Left forelimb (tissue), 1 donor: Measurements from ENCODE around the gene GALK1.
A peak's percentile ranks its signal among the peaks of the same experiment; 100 is the strongest.
"Not testable (repeated sequence)": the region's sequence is repeated elsewhere in the genome, so short reads cannot be mapped to it uniquely, and the experiment has no call there.

Experiments used
- DNase-seq: peaks from one replicate; pipeline ENCODE4 v3.0.0-alpha.2; 2018; ENCODE audit warnings: low spot score

The GALK1 gene

DNA sequence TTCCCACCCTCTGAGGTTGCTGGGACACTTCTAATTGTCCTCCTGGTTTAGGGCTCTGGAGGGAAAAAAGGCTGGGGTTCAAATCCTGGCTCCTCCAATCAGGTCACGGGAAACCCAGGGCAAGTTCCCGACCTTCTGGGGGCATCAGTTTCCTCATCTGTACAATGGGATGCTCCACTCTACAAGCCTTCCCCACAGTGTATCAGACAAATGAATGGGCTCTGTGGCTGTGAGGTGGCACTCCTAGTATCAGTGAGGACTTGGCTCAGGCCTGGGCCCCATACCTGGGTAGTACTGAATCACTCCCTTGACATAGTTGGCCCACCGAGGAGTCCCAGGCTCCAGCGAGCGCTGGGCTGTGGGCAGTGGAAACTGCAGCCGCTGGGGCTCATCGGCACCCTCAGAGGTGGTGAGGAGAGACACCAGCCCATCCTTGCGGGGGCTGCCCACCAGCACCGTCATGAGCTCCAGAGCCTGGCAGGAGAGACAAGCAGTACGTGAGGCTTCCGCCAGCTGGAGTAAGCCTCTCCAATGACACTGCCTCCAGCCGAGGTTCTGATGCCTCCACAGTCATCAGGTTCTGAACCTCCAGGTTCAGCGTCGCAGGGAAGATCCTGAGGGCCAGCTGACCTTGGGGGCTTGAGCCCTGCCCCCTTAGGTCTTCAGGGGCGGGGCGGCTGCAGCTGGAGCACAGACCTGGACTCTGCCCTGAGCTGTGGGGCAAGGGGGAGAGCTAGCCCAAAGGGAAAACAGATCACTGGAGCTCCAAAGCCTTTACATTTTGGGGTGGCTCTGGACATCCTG is 1.2 kb downstream of the GALK1 start:
- DNase-seq = no peak

GRCh38 chr17:75763269-75763607 is 1.8 kb downstream of the GALK1 start:
- DNase-seq = no peak

GRCh38 chr17:75762513-75763268 is 2.3 kb downstream of the GALK1 start:
- no peak for DNase-seq

DNA sequence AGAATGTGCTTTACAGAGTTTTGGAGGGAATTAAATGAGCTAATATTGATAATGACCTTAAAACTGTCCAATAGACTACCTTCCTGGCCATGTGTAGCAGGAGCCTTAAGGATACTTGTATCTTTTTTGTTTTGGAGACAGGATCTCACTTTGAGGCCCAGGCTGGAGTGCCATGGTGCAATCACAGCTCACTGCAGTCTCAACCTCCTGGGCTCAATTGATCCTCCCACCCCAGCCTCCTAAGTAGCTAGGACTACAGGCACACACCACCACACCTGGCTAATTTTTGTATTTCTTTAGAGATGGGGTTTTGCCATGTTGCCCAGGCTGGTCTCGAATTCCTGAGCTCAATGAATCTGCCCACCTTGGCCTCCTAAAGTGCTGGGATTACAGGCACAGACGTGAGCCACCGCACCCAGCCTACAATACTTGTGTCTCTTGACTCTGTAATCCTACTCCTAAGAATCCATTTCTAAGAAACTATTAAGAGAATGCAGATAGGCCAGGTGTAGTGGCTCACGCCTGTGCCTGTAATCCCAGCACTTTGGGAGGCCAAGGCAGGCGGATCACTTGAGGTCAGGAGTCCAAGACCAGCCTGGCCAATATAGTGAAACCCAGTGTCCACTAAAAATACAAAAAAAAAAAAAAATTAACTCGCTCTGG is 4.9 kb downstream of the GALK1 start:
- not testable (repeated sequence) for DNase-seq

- no peak for DNase-seq
Observed at GRCh38 chr17:75759457-75759856, 5.5 kb downstream of the GALK1 start.

- no peak for DNase-seq
Observed at GRCh38 chr17:75758131-75758905, 6.7 kb downstream of the GALK1 start.

GRCh38 chr17:75757086-75757681 is 7.8 kb downstream of the GALK1 start:
- DNase-seq = no peak

GRCh38 chr17:75756451-75757085 is 8.4 kb downstream of the GALK1 start:
- DNase-seq = no peak

DNA sequence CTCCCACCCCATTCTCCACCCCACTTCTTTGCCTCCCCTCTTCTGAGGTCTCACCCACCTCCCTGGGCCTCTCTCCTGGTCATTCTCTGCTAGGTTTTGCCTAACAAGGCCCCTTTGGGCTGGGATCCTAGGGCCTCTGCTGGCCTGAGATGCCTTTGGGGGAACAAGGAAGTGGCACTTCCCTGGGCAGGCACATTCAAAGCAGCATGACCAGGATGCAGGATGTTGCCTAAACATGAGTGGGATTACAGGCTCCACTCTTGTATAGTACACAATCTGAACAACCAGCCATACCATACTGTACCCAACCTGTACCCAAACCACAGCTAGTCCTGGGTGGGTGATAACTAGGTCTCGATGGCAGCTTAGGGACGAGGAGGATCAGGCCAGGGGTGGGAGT is 9.0 kb downstream of the GALK1 start:
- DNase-seq = no peak

DNA sequence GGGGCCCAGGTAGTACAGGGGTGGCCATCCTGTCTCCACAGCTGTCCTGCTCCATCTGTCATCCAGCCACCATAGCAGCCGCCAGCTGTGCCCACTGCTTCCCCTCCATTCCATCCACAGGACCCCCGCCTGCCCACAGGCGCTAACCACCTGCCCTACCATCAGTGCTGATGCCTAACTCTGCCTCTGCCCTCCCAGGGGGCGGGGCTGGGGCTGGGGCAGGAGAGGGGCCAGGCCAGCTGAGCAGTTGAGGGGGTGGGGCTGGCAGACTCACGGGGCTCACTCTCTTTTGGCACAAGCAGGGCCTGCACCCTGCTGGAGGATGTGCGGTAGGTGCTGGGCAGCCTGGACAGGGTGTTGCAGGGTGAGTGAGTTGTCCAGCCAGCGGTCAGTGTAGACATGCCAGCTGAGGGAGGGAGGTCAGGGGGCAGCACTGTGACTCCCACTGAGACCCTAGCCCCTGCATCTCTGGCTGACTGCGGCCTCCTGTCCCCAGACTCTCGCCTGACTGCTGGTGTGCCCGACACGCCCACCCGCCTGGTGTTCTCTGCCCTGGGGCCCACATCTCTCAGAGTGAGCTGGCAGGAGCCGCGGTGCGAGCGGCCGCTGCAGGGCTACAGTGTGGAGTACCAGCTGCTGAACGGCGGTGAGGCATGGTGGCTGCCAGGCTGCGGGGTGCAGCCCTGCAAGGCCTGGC is 9.6 kb downstream of the GALK1 start:
- DNase-seq = no peak

- no peak for DNase-seq
Observed at GRCh38 chr17:75754378-75755204, 10.4 kb downstream of the GALK1 start.

- peak; percentile 87 for DNase-seq
Observed at GRCh38 chr17:75753514-75754377, 11.2 kb downstream of the GALK1 start.

DNA sequence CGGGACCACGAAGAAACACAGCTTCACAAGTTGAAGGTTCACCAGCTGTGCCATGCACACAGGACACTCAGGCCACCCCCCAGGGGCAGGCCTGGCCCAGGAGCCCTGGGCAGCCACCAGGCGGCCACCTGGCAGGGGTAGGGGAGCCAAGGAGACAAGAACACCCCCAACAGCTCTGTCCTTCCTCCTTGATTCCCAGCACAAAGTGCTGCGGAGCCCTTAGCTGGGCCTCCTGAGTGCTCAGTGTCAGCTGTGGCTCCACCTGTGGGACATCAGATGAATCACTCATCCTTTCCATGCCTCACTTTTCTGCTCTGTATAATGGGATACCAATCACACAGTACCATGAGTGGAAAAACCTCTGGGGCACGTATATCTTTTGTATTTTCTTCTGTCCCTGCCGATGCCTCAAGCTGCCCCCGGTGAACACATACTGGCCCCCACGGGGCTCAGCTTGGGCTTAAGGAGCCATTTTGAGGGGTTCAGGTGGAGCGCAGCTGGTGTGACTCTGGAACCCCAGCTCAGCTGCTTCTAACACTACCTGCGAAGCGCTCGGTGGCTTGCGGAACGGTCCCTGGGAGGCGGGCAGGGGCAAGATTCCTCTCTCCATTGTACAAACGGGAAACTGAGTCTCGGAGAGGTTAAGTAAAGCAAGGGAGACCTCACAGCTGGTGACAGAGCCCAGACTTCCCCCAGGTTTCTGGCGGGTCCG is 12.0 kb downstream of the GALK1 start:
- no peak for DNase-seq

DNA sequence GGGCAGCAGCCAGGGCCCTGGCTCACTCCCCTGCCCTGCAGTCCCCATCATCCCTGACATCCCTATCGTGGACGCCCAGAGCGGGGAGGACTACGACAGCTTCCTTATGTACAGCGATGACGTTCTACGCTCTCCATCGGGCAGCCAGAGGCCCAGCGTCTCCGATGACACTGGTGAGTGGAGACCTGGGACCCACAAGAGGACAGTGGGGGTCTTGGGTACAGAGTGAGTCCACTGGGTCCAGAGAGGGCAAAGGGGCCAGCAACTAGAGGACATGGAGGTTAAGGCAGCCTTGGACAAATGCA is 12.6 kb downstream of the GALK1 start:
- no peak for DNase-seq

DNA sequence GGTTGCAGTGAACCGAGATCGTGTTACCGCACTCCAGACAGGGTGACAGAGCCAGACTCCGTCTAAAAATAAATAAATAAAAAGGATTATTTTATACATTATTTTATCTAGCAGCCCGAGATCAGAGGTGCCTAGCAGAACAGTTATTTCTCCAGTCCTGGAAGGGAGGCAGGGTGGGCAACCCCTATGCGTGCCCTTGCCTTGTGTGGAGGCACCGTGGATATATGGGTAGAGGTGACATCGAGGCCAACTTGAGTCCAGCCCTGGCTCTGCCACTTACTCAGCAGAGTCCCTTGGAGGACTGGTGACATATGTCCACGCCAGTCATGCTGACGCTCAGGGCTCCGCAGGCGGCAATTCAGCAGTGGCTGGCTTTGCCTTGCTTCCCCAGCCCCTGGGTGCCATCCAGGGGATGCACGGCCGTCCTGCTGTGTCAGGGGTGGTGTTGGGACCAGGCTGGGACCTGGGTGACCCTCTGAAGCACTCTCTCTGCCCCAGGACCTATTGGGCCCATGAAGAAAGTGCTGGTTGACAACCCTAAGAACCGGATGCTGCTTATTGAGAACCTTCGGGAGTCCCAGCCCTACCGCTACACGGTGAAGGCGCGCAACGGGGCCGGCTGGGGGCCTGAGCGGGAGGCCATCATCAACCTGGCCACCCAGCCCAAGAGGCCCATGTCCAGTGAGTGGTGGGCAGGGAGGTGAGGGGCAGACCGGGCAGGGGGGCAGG is 13.2 kb downstream of the GALK1 start:
- DNase-seq = no peak

- no peak for DNase-seq
Observed at GRCh38 chr17:75750661-75751423, 14.2 kb downstream of the GALK1 start.
